Stimulated activated CD4-positive, alpha-beta T cell treated with anti-CD3 and anti-CD28 coated beads, Interleukin-15, amount 100 ng/mL, for 24 hours (primary cell): Measurements from ENCODE around the gene PPP2R3A.
"Not testable (repeated sequence)": the region's sequence is repeated elsewhere in the genome, so short reads cannot be mapped to it uniquely, and the experiment has no call there.

Source experiments
- DNase-seq: peaks from one replicate; pipeline ENCODE4 v3.0.0-alpha.2; 2020

The PPP2R3A gene

GRCh38 chr3:136105044-136105443 lies 139.5 kb downstream of the PPP2R3A start:
- DNase-seq: no peak

GRCh38 chr3:136106101-136106500 lies 140.6 kb downstream of the PPP2R3A start:
- DNase-seq: no peak

GRCh38 chr3:136109499-136109898 lies 144.0 kb downstream of the PPP2R3A start:
- no peak for DNase-seq

- DNase-seq: no peak
These were observed 145.0 kb downstream of the PPP2R3A start for GRCh38 chr3:136110481-136110880.

- no peak for DNase-seq
These were observed 148.9 kb downstream of the PPP2R3A start for GRCh38 chr3:136114421-136114820.

GRCh38 chr3:136119332-136119731 lies 153.8 kb downstream of the PPP2R3A start:
- not testable (repeated sequence) for DNase-seq

GRCh38 chr3:136119783-136120182 lies 154.3 kb downstream of the PPP2R3A start:
- not testable (repeated sequence) for DNase-seq

- DNase-seq: no peak
These were observed 155.1 kb downstream of the PPP2R3A start for GRCh38 chr3:136120373-136121348.

GRCh38 chr3:136122006-136122405 lies 156.5 kb downstream of the PPP2R3A start:
- no peak for DNase-seq

- DNase-seq: not testable (repeated sequence)
These were observed 166.1 kb downstream of the PPP2R3A start for GRCh38 chr3:136131647-136132046.

GRCh38 chr3:136134091-136134490 lies 168.6 kb downstream of the PPP2R3A start:
- DNase-seq: no peak

GRCh38 chr3:136135039-136135802 lies 169.7 kb downstream of the PPP2R3A start:
- DNase-seq: no peak

- no peak for DNase-seq
These were observed 170.9 kb downstream of the PPP2R3A start for GRCh38 chr3:136136454-136136853.

- no peak for DNase-seq
These were observed 175.8 kb downstream of the PPP2R3A start for GRCh38 chr3:136141291-136141785.

GRCh38 chr3:136141891-136142290 lies 176.4 kb downstream of the PPP2R3A start:
- no peak for DNase-seq

- DNase-seq: no peak
These were observed 177.1 kb downstream of the PPP2R3A start for GRCh38 chr3:136142592-136142991.

- not testable (repeated sequence) for DNase-seq
These were observed 178.9 kb downstream of the PPP2R3A start for GRCh38 chr3:136144397-136144796.

- no peak for DNase-seq
These were observed 181.6 kb downstream of the PPP2R3A start for GRCh38 chr3:136146981-136147729.

GRCh38 chr3:136149667-136150066 lies 184.1 kb downstream of the PPP2R3A start:
- DNase-seq: no peak

- DNase-seq: no peak
These were observed 185.7 kb downstream of the PPP2R3A start for GRCh38 chr3:136151219-136151618.

GRCh38 chr3:136152176-136152843 lies 186.8 kb downstream of the PPP2R3A start:
- no peak for DNase-seq

GRCh38 chr3:136152963-136153362 lies 187.4 kb downstream of the PPP2R3A start:
- no peak for DNase-seq
